ENCODE data around the gene MED13L.

The MED13L gene

GRCh38 chr12:116276652-116277466 lies 634 bp downstream of the MED13L start:
- no peak for DNase-seq

GRCh38 chr12:116274551-116275375 lies 2.7 kb downstream of the MED13L start:
- no peak for DNase-seq

- DNase-seq = no peak
Observed at GRCh38 chr12:116273813-116274550, 3.5 kb downstream of the MED13L start.

- no peak for DNase-seq
Observed at GRCh38 chr12:116267948-116268347, 9.5 kb downstream of the MED13L start.

GRCh38 chr12:116266631-116267349 lies 10.7 kb downstream of the MED13L start:
- no peak for DNase-seq

- DNase-seq = no peak
Observed at GRCh38 chr12:116266168-116266601, 11.3 kb downstream of the MED13L start.

- DNase-seq = no peak
Observed at GRCh38 chr12:116265351-116266147, 11.9 kb downstream of the MED13L start.

GRCh38 chr12:116264525-116265070 lies 12.9 kb downstream of the MED13L start:
- no peak for DNase-seq

- no peak for DNase-seq
Observed at GRCh38 chr12:116263844-116264243, 13.6 kb downstream of the MED13L start.

- no peak for DNase-seq
Observed at GRCh38 chr12:116263431-116263830, 14.1 kb downstream of the MED13L start.

- no peak for DNase-seq
Observed at GRCh38 chr12:116262741-116263140, 14.8 kb downstream of the MED13L start.

- no peak for DNase-seq
Observed at GRCh38 chr12:116261525-116262100, 15.9 kb downstream of the MED13L start.

GRCh38 chr12:116259800-116260577 lies 17.5 kb downstream of the MED13L start:
- no peak for DNase-seq

GRCh38 chr12:116257826-116258225 lies 19.7 kb downstream of the MED13L start:
- DNase-seq = no peak

- DNase-seq = no peak
Observed at GRCh38 chr12:116257215-116257614, 20.3 kb downstream of the MED13L start.

- DNase-seq = no peak
Observed at GRCh38 chr12:116249938-116250337, 27.6 kb downstream of the MED13L start.

GRCh38 chr12:116248930-116249329 lies 28.6 kb downstream of the MED13L start:
- DNase-seq = no peak

- no peak for DNase-seq
Observed at GRCh38 chr12:116248433-116248832, 29.1 kb downstream of the MED13L start.

- no peak for DNase-seq
Observed at GRCh38 chr12:116247377-116247776, 30.1 kb downstream of the MED13L start.

GRCh38 chr12:116246490-116247179 lies 30.9 kb downstream of the MED13L start:
- no peak for DNase-seq
